HepG2 (cell line): ENCODE measurements around the gene DGUOK. TPM values are rescaled to one million over a fixed set of nuclear protein-coding genes. Genes with fewer than 3 reads are reported as not detected.

ENCODE experiments used
- ARID4A ChIP-seq: sonication (generic); formaldehyde crosslinking; IDR thresholded peaks from 2 replicates; pipeline ENCODE4 v1.5.0; 2020; ENCODE audit warnings: mild to moderate bottlenecking, missing genetic modification reagents, borderline replicate concordance
- GMEB2 ChIP-seq: IDR thresholded peaks from 2 replicates; pipeline ENCODE4 v1.6.1; 2016; ENCODE audit warnings: missing biosample characterization, missing genetic modification reagents, low read depth
- MAX ChIP-seq: IDR thresholded peaks from 2 replicates; pipeline ENCODE4 v1.6.1; 2012; ENCODE audit warnings: inconsistent platforms
- RBM22 ChIP-seq: fragments of 200-400 bp; formaldehyde crosslinking; optimal IDR thresholded peaks from 2 replicates; pipeline ENCODE3; 2017; ENCODE audit warnings: mild to moderate bottlenecking, low read length, moderate library complexity
- SAP130 ChIP-seq: IDR thresholded peaks from 2 replicates; pipeline ENCODE4 v1.6.1; 2016; ENCODE audit warnings: low read depth
- TFDP1 ChIP-seq: IDR thresholded peaks from 2 replicates; pipeline ENCODE4 v1.6.1; 2016; ENCODE audit warnings: missing compliant biosample characterization, missing genetic modification reagents, borderline replicate concordance
- ZBTB40 ChIP-seq, 2 experiments: fragments of 450-650 bp in 1 of 2; sonication (generic) in 1 of 2; formaldehyde crosslinking in 1 of 2; IDR thresholded peaks; 2 replicates each; pipeline versions ENCODE4 v1.6.1 to v1.8.0; 2016 to 2022; ENCODE audit warnings: antibody characterized with exemption in 1 of 2, mild to moderate bottlenecking in 1 of 2, missing genetic modification reagents in 1 of 2
- polyA plus RNA-seq, 8 experiments: library from polyadenylated mRNA; depleted of rRNA in 3 of 8; stranded (reverse) in 7 of 8; unstranded in 1 of 8; fragments of >200 nt; fragmentation: Illumina TruSeq in 4 of 8; extraction: Trizol in 4 of 8; gene quantifications; 2 replicates each; pipeline versions ENCODE4 v1.2.1 to v1.2.3, GENCODE V29; 2011 to 2016; ENCODE audit warnings: low read depth in 4 of 8, missing spikeins in 1 of 8, mixed read lengths in 1 of 8; ENCODE audit not compliant: insufficient read depth in 1 of 8
- total RNA-seq, 5 experiments: library from RNA; depleted of rRNA; stranded (reverse); fragments of >200 nt; fragmentation: Illumina TruSeq; extraction: Trizol; gene quantifications; 2 replicates each; pipeline ENCODE4 v1.2.3, GENCODE V29; 2016; ENCODE audit warnings: low read depth in 1 of 5

Gene DGUOK
- total and polyA plus RNA-seq, 2 of the 13 experiments (the other 11 are each of a cell fraction or from before 2014, with no cell fraction given) = 105 to 137 TPM

GRCh38 chr2:73999881-74000597 is 73.4 kb downstream of the DGUOK start (continued):
- TF ChIP-seq ZBTB40 (IDR thresholded peaks at IDR 0.05) (no peak), ZBTB40 (CRISPR knock-in tag; IDR thresholded peaks at IDR 0.05) (0 out of 2 replicates have a peak, but pooled peaks have one; percentile 38), GMEB2 (CRISPR knock-in tag) (no peak), SAP130 (CRISPR knock-in tag) (peak; percentile 24; the same call in 1 of the 2 replicates), RBM22 (peak; percentile 51), MAX (0 out of 2 replicates have a peak, but pooled peaks have one; percentile 39), ARID4A (CRISPR knock-in tag) (peak; percentile 23; the same call in 1 of the 2 replicates), TFDP1 (CRISPR knock-in tag) (no peak)
